Neural progenitor cell (in vitro differentiated cells): ENCODE results near the gene GPR31. TPM values are rescaled to one million over a fixed set of nuclear protein-coding genes. Genes with fewer than 3 reads are reported as not detected.
"Not testable (repeated sequence)": the region's sequence is repeated elsewhere in the genome, so short reads cannot be mapped to it uniquely, and the experiment has no call there.

ENCODE experiments used
- DNase-seq: peaks from one replicate; pipeline ENCODE4 v3.0.0-alpha.2; 2016; ENCODE audit warnings: low spot score
- H2AFZ ChIP-seq: fragments of 200-600 bp; sonication (generic); replicated peaks from 2 replicates; pipeline ENCODE4 v1.6.1; 2016; ENCODE audit warnings: antibody characterized with exemption
- H3F3A ChIP-seq: fragments of 200-600 bp; sonication (generic); 2 replicates; pipeline ENCODE4 v1.6.1; 2016; ENCODE audit warnings: antibody characterized with exemption, low read depth
- H3K27ac ChIP-seq: fragments of 200-600 bp; sonication (generic); 2 replicates; pipeline ENCODE4 v1.5.1; 2016; ENCODE audit warnings: mild to moderate bottlenecking
- H3K27me3 ChIP-seq: fragments of 200-600 bp; sonication (generic); 2 replicates; pipeline ENCODE4 v1.6.1; 2016; ENCODE audit warnings: mild to moderate bottlenecking, moderate library complexity
- H3K36me3 ChIP-seq: fragments of 200-600 bp; sonication (generic); 2 replicates; pipeline ENCODE4 v1.5.1; 2016
- H3K4me1 ChIP-seq: fragments of 200-600 bp; sonication (generic); 2 replicates; pipeline ENCODE4 v1.6.1; 2016; ENCODE audit warnings: mixed run types
- H3K4me2 ChIP-seq: fragments of 200-600 bp; sonication (generic); 2 replicates; pipeline ENCODE4 v1.6.1; 2016
- H3K4me3 ChIP-seq: fragments of 200-600 bp; sonication (generic); 2 replicates; pipeline ENCODE4 v1.5.1; 2016
- H3K79me2 ChIP-seq: fragments of 200-600 bp; sonication (generic); 2 replicates; pipeline ENCODE4 v1.6.1; 2016; ENCODE audit warnings: low read depth
- H3K9ac ChIP-seq: fragments of 200-600 bp; sonication (generic); 2 replicates; pipeline ENCODE4 v1.6.1; 2016
- H3K9me3 ChIP-seq: fragments of 200-600 bp; sonication (generic); 2 replicates; pipeline ENCODE4 v1.5.1; 2016; ENCODE audit warnings: low read depth
- H4K20me1 ChIP-seq: fragments of 200-600 bp; sonication (generic); 2 replicates; pipeline ENCODE4 v1.6.1; 2016; ENCODE audit warnings: low read depth
- H3K27ac Mint-ChIP-seq: 3 replicates; pipeline ENCODE4 v1.8.0; 2021; ENCODE audit warnings: mixed read lengths
- H3K27me3 Mint-ChIP-seq: 2 replicates; pipeline ENCODE4 v1.8.0; 2022; ENCODE audit warnings: low read depth, mild to moderate bottlenecking, inconsistent platforms, moderate library complexity, mixed read lengths; ENCODE audit not compliant: insufficient read depth
- H3K36me3 Mint-ChIP-seq: 3 replicates; pipeline ENCODE4 v1.8.0; 2021; ENCODE audit warnings: mixed read lengths
- H3K4me1 Mint-ChIP-seq: 3 replicates; pipeline ENCODE4 v1.8.0; 2021; ENCODE audit warnings: mixed read lengths
- H3K4me3 Mint-ChIP-seq: 3 replicates; pipeline ENCODE4 v1.8.0; 2021; ENCODE audit warnings: mild to moderate bottlenecking, moderate library complexity, mixed read lengths
- H3K9me3 Mint-ChIP-seq: 3 replicates; pipeline ENCODE4 v1.8.0; 2020; ENCODE audit warnings: mixed read lengths
- CTCF ChIP-seq: fragments of 200-600 bp; sonication (generic); IDR thresholded peaks from 2 replicates; pipeline ENCODE4 v1.5.1; 2017; ENCODE audit warnings: antibody characterized with exemption, mild to moderate bottlenecking
- EZH2 ChIP-seq: fragments of 200-600 bp; sonication (generic); IDR thresholded peaks from 2 replicates; pipeline ENCODE4 v1.6.1; 2017; ENCODE audit warnings: antibody characterized with exemption, mild to moderate bottlenecking, moderate library complexity
- EZH2phosphoT487 ChIP-seq: fragments of 200-600 bp; sonication (generic); IDR thresholded peaks from 2 replicates; pipeline ENCODE4 v1.6.1; 2017; ENCODE audit warnings: antibody characterized with exemption
- total RNA-seq: library from RNA; depleted of rRNA; stranded (reverse); fragments of >200 nt; gene quantifications from 2 replicates; pipeline ENCODE4 v1.2.3, GENCODE V29; 2015; ENCODE audit warnings: low replicate concordance

GPR31 gene, protein sequence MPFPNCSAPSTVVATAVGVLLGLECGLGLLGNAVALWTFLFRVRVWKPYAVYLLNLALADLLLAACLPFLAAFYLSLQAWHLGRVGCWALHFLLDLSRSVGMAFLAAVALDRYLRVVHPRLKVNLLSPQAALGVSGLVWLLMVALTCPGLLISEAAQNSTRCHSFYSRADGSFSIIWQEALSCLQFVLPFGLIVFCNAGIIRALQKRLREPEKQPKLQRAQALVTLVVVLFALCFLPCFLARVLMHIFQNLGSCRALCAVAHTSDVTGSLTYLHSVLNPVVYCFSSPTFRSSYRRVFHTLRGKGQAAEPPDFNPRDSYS
- total RNA-seq: not detected in 2 replicates

DNA sequence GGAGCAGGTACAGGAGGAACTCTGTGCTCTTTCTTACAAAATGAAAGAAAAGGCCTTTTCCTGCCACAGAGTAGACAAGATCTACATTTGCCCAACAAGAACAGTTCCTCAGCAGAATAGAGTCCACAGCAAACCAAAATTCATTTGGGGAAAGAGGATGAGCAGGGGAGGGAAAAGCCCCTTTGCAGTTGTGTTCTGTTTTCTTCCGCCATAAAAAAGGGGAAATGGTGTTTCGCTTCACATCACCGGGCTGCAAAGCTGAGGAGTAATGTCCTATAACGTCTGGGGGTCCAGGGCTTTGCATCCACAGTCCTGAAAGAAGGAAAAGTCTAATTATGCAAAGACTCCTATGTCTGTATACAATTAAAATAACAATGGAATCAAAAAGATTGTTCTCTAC is at the start of gene GPR31:
GPR31 (minus strand) TSS at position 118 of the 400 bp plus-strand sequence. CDS start 149 bp downstream, outside the sequence.
- H3K4me1 Mint-ChIP-seq: peaks cover 12% of the 10 kb centered on the region
- H2AFZ ChIP-seq: no peak within 1 kb of the TSS
- H3K27me3 Mint-ChIP-seq: peaks cover 2% of the 10 kb centered on the region

GRCh38 chr6:167207527-167207926 is 49.7 kb upstream of the GPR31 start:
- no peak for DNase-seq
- H3K27ac Mint-ChIP-seq: no peak overlapping the region
- H3K36me3 ChIP-seq: no peaks in the 10 kb centered on the region
- no peak overlapping the region for H3K9ac ChIP-seq
- no peaks in the 10 kb centered on the region for H3K9me3 ChIP-seq
- H2AFZ ChIP-seq: no peak overlapping the region
- no peaks in the 10 kb centered on the region for H3K9me3 Mint-ChIP-seq
- no peaks in the 10 kb centered on the region for H3K79me2 ChIP-seq
- H4K20me1 ChIP-seq: no peaks in the 10 kb centered on the region
- H3K36me3 Mint-ChIP-seq: no peaks in the 10 kb centered on the region
- no peaks in the 10 kb centered on the region for H3K27me3 ChIP-seq
- no peak overlapping the region for H3K4me3 Mint-ChIP-seq
- TF ChIP-seq CTCF (no peak), EZH2 (no peak), EZH2phosphoT487 (no peak)
- no peaks in the 10 kb centered on the region for H3F3A ChIP-seq
- no peak overlapping the region for H3K27ac ChIP-seq
- no peak overlapping the region for H3K4me3 ChIP-seq
- peaks cover 4% of the 10 kb centered on the region for H3K27me3 Mint-ChIP-seq
- no peak overlapping the region for H3K4me2 ChIP-seq
- H3K4me1 ChIP-seq: peaks cover 4% of the 10 kb centered on the region
- peaks cover 7% of the 10 kb centered on the region for H3K4me1 Mint-ChIP-seq

More for the DNA sequence above, at the start of gene GPR31:
- Histone ChIP-seq H3K9me3 (no peaks in the 10 kb centered on the region), H3K27me3 (no peaks in the 10 kb centered on the region), H3K36me3 (no peaks in the 10 kb centered on the region), H4K20me1 (no peaks in the 10 kb centered on the region), H3K27ac (no peak within 1 kb of the TSS), H3F3A (no peaks in the 10 kb centered on the region), H3K4me3 (no peak within 1 kb of the TSS), H3K9ac (no peak within 1 kb of the TSS), H3K4me2 (no peak within 1 kb of the TSS), H3K79me2 (no peaks in the 10 kb centered on the region), H3K4me1 (peaks cover 2% of the 10 kb centered on the region)
- DNase-seq: no peak
- H3K36me3 Mint-ChIP-seq: no peaks in the 10 kb centered on the region
- no peaks in the 10 kb centered on the region for H3K9me3 Mint-ChIP-seq
- TF ChIP-seq EZH2: no peak
- H3K4me3 Mint-ChIP-seq: no peak within 1 kb of the TSS
- H3K27ac Mint-ChIP-seq: no peak within 1 kb of the TSS

DNA sequence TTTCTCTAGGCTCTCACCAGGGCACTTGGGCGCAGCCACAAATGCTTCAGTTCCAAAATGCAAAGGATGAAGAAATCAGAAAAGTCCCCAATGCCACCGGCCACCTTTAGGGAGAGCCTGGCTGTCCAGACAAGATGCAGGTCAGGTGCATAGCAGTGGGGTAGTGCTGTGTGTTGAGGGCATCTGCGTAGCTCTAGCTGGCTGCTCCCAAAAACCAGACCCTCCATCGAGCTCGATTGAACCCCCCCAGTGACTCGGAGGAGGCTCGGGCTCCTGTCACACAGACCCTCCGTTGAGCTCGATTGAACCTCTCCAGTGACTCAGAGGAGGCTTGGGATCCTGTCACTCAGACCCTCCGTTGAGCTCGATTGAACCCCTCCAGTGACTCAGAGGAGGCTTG is 47.5 kb upstream of the GPR31 start:
- H3K4me1 Mint-ChIP-seq, H3K4me3 ChIP-seq, H3K36me3 Mint-ChIP-seq, H4K20me1 ChIP-seq, H3K27ac Mint-ChIP-seq, H2AFZ ChIP-seq, H3K9me3 ChIP-seq, H3F3A ChIP-seq, H3K4me3 Mint-ChIP-seq, H3K4me2 ChIP-seq, H3K9me3 Mint-ChIP-seq, H3K27me3 Mint-ChIP-seq, H3K27ac ChIP-seq, H3K36me3 ChIP-seq, H3K79me2 ChIP-seq, H3K27me3 ChIP-seq, H3K4me1 ChIP-seq, H3K9ac ChIP-seq, DNase-seq: not testable (repeated sequence)

- H3K27me3 Mint-ChIP-seq, H3K27ac Mint-ChIP-seq, H3K9ac ChIP-seq, H3K4me1 Mint-ChIP-seq, H3K4me2 ChIP-seq, H3K36me3 ChIP-seq, DNase-seq, H3K27me3 ChIP-seq, H3K9me3 Mint-ChIP-seq, H3K9me3 ChIP-seq, H3K4me3 ChIP-seq, H4K20me1 ChIP-seq, H3K36me3 Mint-ChIP-seq, H3K4me1 ChIP-seq, H2AFZ ChIP-seq, H3K79me2 ChIP-seq, H3K27ac ChIP-seq, H3F3A ChIP-seq, H3K4me3 Mint-ChIP-seq: not testable (repeated sequence)
Observed at GRCh38 chr6:167204059-167204348, 46.2 kb upstream of the GPR31 start.

- H3K36me3 Mint-ChIP-seq, H3K9me3 Mint-ChIP-seq, H3K4me3 Mint-ChIP-seq, H3K27ac ChIP-seq, H3K27me3 ChIP-seq, H3K27ac Mint-ChIP-seq, H3K79me2 ChIP-seq, H2AFZ ChIP-seq, DNase-seq, H3K4me2 ChIP-seq, H3K4me1 Mint-ChIP-seq, H3K4me3 ChIP-seq, H4K20me1 ChIP-seq, H3F3A ChIP-seq, H3K27me3 Mint-ChIP-seq, H3K9me3 ChIP-seq, H3K4me1 ChIP-seq, H3K36me3 ChIP-seq, H3K9ac ChIP-seq: not testable (repeated sequence)
Observed at GRCh38 chr6:167203261-167204058, 45.7 kb upstream of the GPR31 start.

GRCh38 chr6:167202613-167203012 is 44.8 kb upstream of the GPR31 start:
- not testable (repeated sequence) for H3K4me1 ChIP-seq, H3K4me3 ChIP-seq, DNase-seq, H3K27ac ChIP-seq, H3K9me3 ChIP-seq, H3F3A ChIP-seq, H3K27me3 ChIP-seq, H4K20me1 ChIP-seq, H2AFZ ChIP-seq, H3K9me3 Mint-ChIP-seq, H3K27ac Mint-ChIP-seq, H3K36me3 Mint-ChIP-seq, H3K4me1 Mint-ChIP-seq, H3K79me2 ChIP-seq, H3K4me2 ChIP-seq, H3K36me3 ChIP-seq, H3K27me3 Mint-ChIP-seq, H3K9ac ChIP-seq, H3K4me3 Mint-ChIP-seq
